K562 (cell line): Measurements from ENCODE around the gene ABCC9.

Experiments
- CEBPB ChIP-seq: fragments of 450-650 bp; IDR thresholded peaks from 2 replicates; pipeline ENCODE4 v1.6.1; 2016; ENCODE audit warnings: missing genetic modification characterization, missing compliant biosample characterization
- CHD4 ChIP-seq: fragments of 200-600 bp; sonication (generic); IDR thresholded peaks from 3 replicates; pipeline ENCODE4 v1.6.1; 2012; ENCODE audit warnings: low read depth, mild to moderate bottlenecking, mixed read lengths, low read length, inconsistent platforms; ENCODE audit not compliant: insufficient read depth, insufficient replicate concordance, poor library complexity, severe bottlenecking
- EZH2 ChIP-seq: IDR thresholded peaks from 2 replicates; pipeline ENCODE4 v1.6.1; 2012; ENCODE audit warnings: low read depth, mild to moderate bottlenecking, inconsistent platforms, low read length, borderline replicate concordance
- JUN ChIP-seq, 2 experiments: sonication (generic) in 1 of 2; formaldehyde crosslinking in 1 of 2; IDR thresholded peaks; 2 replicates each; pipeline versions ENCODE4 v1.6.1 to v1.8.0; 2012 to 2022; ENCODE audit warnings: borderline replicate concordance in 2 of 2, mild to moderate bottlenecking in 2 of 2, improper control_type of control experiment in 1 of 2, low read depth in 1 of 2, low read length in 1 of 2, missing genetic modification reagents in 1 of 2
- NRF1 ChIP-seq, 2 experiments: fragments of 450-650 bp; IDR thresholded peaks in 1 of 2; conservative IDR thresholded peaks in 1 of 2; 2 replicates each; pipeline ENCODE4 v1.6.1; 2014; ENCODE audit warnings: mild to moderate bottlenecking in 2 of 2
- PTBP1 ChIP-seq: fragments of 200-400 bp; formaldehyde crosslinking; IDR thresholded peaks from 2 replicates; pipeline ENCODE4 v1.6.1; 2017; ENCODE audit warnings: low read depth, low read length
- TRIM28 ChIP-seq: fragments of 450-650 bp; IDR thresholded peaks from 2 replicates; pipeline ENCODE4 v1.6.1; 2017
- U2AF1 ChIP-seq: fragments of 200-400 bp; formaldehyde crosslinking; optimal IDR thresholded peaks from 2 replicates; pipeline ENCODE3; 2017; ENCODE audit warnings: mild to moderate bottlenecking, low read depth, low read length, moderate library complexity
- TF ChIP-seq, protein P1 (sequence below), 3 experiments: IDR thresholded peaks in 2 of 3; conservative IDR thresholded peaks in 1 of 3; 2 replicates each; pipeline ENCODE4 v1.5.1; 2011 to 2012; ENCODE audit warnings: low read length in 3 of 3, mild to moderate bottlenecking in 3 of 3, control low read depth in 2 of 3, improper control_type of control experiment in 1 of 3, inconsistent platforms in 1 of 3, low read depth in 1 of 3, mixed read lengths in 1 of 3, moderate library complexity in 1 of 3; ENCODE audit not compliant: insufficient read depth in 2 of 3
- TF ChIP-seq, protein P2 (sequence below): IDR thresholded peaks from 3 replicates; pipeline ENCODE4 v1.6.1; 2011; ENCODE audit warnings: borderline replicate concordance, mild to moderate bottlenecking; ENCODE audit not compliant: insufficient read length, insufficient read depth

DNA sequence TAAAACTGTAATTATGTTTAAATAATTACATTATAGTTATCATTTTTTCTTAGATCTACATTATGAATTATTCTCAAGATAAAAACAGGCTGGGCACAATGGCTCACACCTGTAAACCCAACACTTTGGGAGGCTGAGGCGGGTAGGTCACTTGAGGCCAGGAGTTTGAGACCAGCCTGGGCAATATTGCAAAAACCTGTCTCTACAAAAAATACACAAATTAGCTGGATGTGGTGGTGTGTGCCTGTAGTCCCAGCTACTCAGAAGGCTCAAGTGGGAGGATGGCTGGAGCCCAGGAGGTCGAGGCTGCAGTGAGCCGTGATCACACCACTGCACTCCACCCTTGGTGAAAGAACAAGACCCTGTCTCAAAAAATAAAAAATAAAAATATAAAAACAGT lies 126.4 kb downstream of the ABCC9 start:
- TF ChIP-seq PTBP1 (no peak), CEBPB (tag) (no peak), TRIM28 (no peak), JUN (IDR thresholded peaks at IDR 0.05; ENCODE audit: borderline replicate concordance, low read depth, low read length) (no peak), JUN (CRISPR knock-in tag; IDR thresholded peaks at IDR 0.05; ENCODE audit: borderline replicate concordance) (no peak), CHD4 (no peak), EZH2 (no peak), U2AF1 (no peak), NRF1 (conservative IDR thresholded peaks at IDR 0.05 in 1 of 2, IDR thresholded peaks at IDR 0.05 in 1 of 2) (no peak)
- TF ChIP-seq, protein P1, sequence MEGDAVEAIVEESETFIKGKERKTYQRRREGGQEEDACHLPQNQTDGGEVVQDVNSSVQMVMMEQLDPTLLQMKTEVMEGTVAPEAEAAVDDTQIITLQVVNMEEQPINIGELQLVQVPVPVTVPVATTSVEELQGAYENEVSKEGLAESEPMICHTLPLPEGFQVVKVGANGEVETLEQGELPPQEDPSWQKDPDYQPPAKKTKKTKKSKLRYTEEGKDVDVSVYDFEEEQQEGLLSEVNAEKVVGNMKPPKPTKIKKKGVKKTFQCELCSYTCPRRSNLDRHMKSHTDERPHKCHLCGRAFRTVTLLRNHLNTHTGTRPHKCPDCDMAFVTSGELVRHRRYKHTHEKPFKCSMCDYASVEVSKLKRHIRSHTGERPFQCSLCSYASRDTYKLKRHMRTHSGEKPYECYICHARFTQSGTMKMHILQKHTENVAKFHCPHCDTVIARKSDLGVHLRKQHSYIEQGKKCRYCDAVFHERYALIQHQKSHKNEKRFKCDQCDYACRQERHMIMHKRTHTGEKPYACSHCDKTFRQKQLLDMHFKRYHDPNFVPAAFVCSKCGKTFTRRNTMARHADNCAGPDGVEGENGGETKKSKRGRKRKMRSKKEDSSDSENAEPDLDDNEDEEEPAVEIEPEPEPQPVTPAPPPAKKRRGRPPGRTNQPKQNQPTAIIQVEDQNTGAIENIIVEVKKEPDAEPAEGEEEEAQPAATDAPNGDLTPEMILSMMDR (IDR thresholded peaks at IDR 0.05 in 2 of 3, conservative IDR thresholded peaks at IDR 0.05 in 1 of 3; ENCODE audit: insufficient read depth in 2 of 3, low read depth in 1 of 3, low read length in 3 of 3) = no peak
- TF ChIP-seq, protein P2, sequence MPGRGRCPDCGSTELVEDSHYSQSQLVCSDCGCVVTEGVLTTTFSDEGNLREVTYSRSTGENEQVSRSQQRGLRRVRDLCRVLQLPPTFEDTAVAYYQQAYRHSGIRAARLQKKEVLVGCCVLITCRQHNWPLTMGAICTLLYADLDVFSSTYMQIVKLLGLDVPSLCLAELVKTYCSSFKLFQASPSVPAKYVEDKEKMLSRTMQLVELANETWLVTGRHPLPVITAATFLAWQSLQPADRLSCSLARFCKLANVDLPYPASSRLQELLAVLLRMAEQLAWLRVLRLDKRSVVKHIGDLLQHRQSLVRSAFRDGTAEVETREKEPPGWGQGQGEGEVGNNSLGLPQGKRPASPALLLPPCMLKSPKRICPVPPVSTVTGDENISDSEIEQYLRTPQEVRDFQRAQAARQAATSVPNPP = no peak
